GM23248 (cell line): ENCODE data around the gene TK1.

ENCODE experiments used
- EZH2 ChIP-seq: fragments of 200-600 bp; sonication (generic); IDR thresholded peaks from 2 replicates; pipeline ENCODE4 v1.6.1; 2018; ENCODE audit warnings: antibody characterized with exemption, mild to moderate bottlenecking; ENCODE audit not compliant: insufficient read depth, poor library complexity, severe bottlenecking
- EZH2phosphoT487 ChIP-seq: fragments of 200-600 bp; sonication (generic); IDR thresholded peaks from 2 replicates; pipeline ENCODE4 v1.6.1; 2018; ENCODE audit warnings: antibody characterized with exemption, moderate library complexity, mild to moderate bottlenecking, low read depth; ENCODE audit not compliant: insufficient read depth

DNA sequence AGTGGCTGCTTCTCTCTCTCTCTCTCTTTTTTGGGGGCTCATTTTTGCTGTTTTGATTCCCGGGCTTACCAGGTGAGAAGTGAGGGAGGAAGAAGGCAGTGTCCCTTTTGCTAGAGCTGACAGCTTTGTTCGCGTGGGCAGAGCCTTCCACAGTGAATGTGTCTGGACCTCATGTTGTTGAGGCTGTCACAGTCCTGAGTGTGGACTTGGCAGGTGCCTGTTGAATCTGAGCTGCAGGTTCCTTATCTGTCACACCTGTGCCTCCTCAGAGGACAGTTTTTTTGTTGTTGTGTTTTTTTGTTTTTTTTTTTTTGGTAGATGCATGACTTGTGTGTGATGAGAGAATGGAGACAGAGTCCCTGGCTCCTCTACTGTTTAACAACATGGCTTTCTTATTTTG is 36.9 kb upstream of the TK1 start:
- no peak for TF ChIP-seq EZH2phosphoT487
- no peak for TF ChIP-seq EZH2
